SK-N-SH (cell line): ENCODE measurements around the gene CMTM1.

Experiments used
- POLR2AphosphoS5 ChIP-seq: IDR thresholded peaks from 2 replicates; pipeline ENCODE4 v1.6.1; 2012; ENCODE audit warnings: low read depth, low read length
- TAF1 ChIP-seq: IDR thresholded peaks from 2 replicates; pipeline ENCODE4 v1.6.1; 2012; ENCODE audit warnings: low read depth, mild to moderate bottlenecking, low read length, moderate library complexity, borderline replicate concordance
- TF ChIP-seq, protein P1 (sequence below): IDR thresholded peaks from 2 replicates; pipeline ENCODE4 v1.6.1; 2012; ENCODE audit warnings: mild to moderate bottlenecking, low read depth, low read length, moderate library complexity

- no peak for TF ChIP-seq POLR2AphosphoS5
- no peak for TF ChIP-seq TAF1
- TF ChIP-seq, protein P1, sequence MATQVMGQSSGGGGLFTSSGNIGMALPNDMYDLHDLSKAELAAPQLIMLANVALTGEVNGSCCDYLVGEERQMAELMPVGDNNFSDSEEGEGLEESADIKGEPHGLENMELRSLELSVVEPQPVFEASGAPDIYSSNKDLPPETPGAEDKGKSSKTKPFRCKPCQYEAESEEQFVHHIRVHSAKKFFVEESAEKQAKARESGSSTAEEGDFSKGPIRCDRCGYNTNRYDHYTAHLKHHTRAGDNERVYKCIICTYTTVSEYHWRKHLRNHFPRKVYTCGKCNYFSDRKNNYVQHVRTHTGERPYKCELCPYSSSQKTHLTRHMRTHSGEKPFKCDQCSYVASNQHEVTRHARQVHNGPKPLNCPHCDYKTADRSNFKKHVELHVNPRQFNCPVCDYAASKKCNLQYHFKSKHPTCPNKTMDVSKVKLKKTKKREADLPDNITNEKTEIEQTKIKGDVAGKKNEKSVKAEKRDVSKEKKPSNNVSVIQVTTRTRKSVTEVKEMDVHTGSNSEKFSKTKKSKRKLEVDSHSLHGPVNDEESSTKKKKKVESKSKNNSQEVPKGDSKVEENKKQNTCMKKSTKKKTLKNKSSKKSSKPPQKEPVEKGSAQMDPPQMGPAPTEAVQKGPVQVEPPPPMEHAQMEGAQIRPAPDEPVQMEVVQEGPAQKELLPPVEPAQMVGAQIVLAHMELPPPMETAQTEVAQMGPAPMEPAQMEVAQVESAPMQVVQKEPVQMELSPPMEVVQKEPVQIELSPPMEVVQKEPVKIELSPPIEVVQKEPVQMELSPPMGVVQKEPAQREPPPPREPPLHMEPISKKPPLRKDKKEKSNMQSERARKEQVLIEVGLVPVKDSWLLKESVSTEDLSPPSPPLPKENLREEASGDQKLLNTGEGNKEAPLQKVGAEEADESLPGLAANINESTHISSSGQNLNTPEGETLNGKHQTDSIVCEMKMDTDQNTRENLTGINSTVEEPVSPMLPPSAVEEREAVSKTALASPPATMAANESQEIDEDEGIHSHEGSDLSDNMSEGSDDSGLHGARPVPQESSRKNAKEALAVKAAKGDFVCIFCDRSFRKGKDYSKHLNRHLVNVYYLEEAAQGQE, result no peak
Observed at GRCh38 chr16:66605177-66605978, 39.1 kb downstream of the CMTM1 start.
